Prostate gland (tissue), 2 donors: Measurements from ENCODE around the gene NMNAT3.
"Not testable (repeated sequence)": the region's sequence is repeated elsewhere in the genome, so short reads cannot be mapped to it uniquely, and the experiment has no call there.

Experiments used
- CTCF ChIP-seq, 4 experiments: fragments of 200-600 bp in 2 of 4; fragments of 450-650 bp in 2 of 4; sonication (generic) in 2 of 4; IDR thresholded peaks; 1 replicate in 3 of 4; 2 replicates in 1 of 4; pipeline ENCODE4 v1.5.1; 2016 to 2019; ENCODE audit warnings: antibody characterized with exemption in 4 of 4, mild to moderate bottlenecking in 2 of 4, moderate library complexity in 2 of 4
- POLR2A ChIP-seq: fragments of 450-650 bp; IDR thresholded peaks from one replicate; pipeline ENCODE4 v1.6.1; 2016; ENCODE audit warnings: antibody characterized with exemption, mild to moderate bottlenecking
- POLR2AphosphoS5 ChIP-seq: sonication (generic); formaldehyde crosslinking; IDR thresholded peaks from one replicate; pipeline ENCODE4 v1.6.1; 2017; ENCODE audit warnings: antibody characterized with exemption

- TF ChIP-seq CTCF (IDR thresholded peaks at IDR 0.05); POLR2A; POLR2AphosphoS5: not testable (repeated sequence)
These were observed 86.6 kb downstream of the NMNAT3 start for GRCh38 chr3:139591186-139591585.
